HG02759 (cell line): Measurements from ENCODE around the gene FSCN2.
"Not testable (repeated sequence)": the region's sequence is repeated elsewhere in the genome, so short reads cannot be mapped to it uniquely, and the experiment has no call there.

ENCODE experiments used
- ATAC-seq: cut with Tn5 transposase; IDR thresholded peaks from one replicate; pipeline ENCODE4 v1.9.1; 2021; ENCODE audit warnings: mild to moderate bottlenecking, moderate library complexity; ENCODE audit not compliant: unreplicated experiment

The FSCN2 gene

GRCh38 chr17:81573794-81574642 lies 45.8 kb downstream of the FSCN2 start:
- no peak for ATAC-seq

GRCh38 chr17:81574643-81574956 lies 46.4 kb downstream of the FSCN2 start:
- no peak for ATAC-seq

- no peak for ATAC-seq
Measured at GRCh38 chr17:81575836-81576235, 47.7 kb downstream of the FSCN2 start.

DNA sequence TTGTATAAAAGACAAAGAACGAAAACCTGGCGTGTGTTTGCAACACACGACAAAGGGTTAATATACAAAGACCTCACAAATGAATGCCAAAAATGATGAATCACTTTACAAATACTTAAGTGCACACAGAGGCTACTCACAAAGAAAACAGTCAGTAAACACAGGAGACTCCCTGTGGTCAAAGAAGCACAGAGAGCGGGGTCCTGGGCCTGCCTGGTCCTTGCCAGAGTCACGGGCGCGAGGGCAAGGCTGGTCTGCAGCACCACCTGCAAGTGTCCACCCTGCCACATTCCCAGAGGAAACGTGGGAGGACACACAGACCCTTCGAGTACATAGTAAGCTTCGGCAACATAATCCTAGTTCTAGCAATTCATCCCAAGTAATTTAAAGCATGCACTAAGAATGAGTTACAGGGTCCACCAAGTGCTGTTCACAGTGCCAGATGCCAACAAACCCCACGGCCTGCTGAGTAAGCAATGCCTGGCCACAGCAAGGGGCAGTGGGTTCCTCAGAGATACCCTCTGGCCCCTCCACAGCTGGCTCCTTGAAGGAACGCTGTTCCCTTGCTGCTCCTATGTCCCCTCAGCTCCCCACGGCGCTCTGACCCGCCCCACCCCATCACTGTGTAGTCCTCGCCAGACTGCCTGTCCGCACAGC lies 48.6 kb downstream of the FSCN2 start:
- ATAC-seq: no peak

- ATAC-seq: no peak
Measured at GRCh38 chr17:81577278-81578000, 49.3 kb downstream of the FSCN2 start.

DNA sequence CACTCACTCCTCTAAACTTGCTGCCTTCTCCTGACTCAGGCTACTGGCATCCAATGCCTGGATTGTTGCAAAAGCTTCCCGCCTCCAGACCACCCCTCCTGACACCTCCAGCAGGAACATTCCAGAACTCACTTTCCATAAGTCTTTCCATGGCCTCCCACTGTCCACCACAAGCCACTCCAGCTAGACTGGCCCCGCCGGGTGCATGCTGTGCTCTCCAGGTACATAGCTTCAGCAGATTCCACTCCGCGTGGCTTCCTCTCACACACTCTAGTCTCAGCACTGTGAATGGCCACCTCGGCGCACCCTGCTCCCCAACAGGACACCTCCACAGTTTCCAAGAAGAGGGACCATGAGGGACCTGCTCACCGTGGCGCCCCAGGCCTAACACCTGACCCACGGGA lies 49.9 kb downstream of the FSCN2 start:
- no peak for ATAC-seq

- no peak for ATAC-seq
Measured at GRCh38 chr17:81578561-81579225, 50.5 kb downstream of the FSCN2 start.

- no peak for ATAC-seq
Measured at GRCh38 chr17:81579298-81579697, 51.1 kb downstream of the FSCN2 start.

DNA sequence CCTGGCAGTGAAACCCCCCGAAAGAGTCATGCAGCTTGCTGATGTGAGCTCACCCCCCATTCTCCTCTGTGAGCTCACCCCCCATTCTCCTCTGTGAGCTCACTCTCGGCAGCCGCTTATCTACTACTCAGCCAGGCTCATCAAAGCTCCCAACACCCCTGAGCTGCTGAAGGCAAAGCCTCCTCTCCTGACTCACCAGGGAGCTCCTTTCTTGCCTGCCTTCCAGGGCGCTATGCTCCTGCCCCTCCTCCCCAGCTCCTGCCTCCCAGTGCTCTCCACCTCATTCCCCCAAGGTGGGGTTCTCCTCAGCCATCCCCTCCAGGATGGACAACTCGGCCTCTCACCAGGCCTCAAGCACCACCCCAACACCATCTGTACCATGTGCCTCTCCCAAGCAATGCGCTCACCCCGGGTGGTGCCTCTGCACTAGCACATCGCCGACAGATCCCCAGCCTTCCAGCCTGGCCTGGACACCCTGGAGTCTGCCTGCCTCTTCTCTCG lies 51.7 kb downstream of the FSCN2 start:
- ATAC-seq: no peak

- no peak for ATAC-seq
Measured at GRCh38 chr17:81580481-81580880, 52.3 kb downstream of the FSCN2 start.

GRCh38 chr17:81581758-81582157 lies 53.6 kb downstream of the FSCN2 start:
- no peak for ATAC-seq

DNA sequence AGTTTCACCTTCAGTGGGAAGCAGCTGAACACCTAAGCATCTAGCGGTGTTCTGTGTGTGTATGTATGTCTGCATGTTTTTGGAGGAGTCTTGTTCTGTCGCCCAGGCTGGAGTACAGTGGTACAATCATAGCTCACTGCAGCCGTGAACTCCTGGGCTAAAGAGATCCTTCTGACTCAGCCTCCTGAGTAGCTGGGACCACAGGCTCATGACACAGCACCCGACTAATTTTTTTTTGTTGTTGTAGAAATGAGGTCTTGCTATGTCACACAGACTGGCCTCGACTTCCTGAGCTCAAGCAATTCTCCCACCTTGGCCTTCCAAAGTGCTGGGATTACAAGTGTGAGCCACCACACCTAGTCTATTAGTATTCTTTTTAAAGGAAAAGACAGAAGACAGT lies 54.2 kb downstream of the FSCN2 start:
- no peak for ATAC-seq

- ATAC-seq: no peak
Measured at GRCh38 chr17:81582749-81583148, 54.6 kb downstream of the FSCN2 start.

DNA sequence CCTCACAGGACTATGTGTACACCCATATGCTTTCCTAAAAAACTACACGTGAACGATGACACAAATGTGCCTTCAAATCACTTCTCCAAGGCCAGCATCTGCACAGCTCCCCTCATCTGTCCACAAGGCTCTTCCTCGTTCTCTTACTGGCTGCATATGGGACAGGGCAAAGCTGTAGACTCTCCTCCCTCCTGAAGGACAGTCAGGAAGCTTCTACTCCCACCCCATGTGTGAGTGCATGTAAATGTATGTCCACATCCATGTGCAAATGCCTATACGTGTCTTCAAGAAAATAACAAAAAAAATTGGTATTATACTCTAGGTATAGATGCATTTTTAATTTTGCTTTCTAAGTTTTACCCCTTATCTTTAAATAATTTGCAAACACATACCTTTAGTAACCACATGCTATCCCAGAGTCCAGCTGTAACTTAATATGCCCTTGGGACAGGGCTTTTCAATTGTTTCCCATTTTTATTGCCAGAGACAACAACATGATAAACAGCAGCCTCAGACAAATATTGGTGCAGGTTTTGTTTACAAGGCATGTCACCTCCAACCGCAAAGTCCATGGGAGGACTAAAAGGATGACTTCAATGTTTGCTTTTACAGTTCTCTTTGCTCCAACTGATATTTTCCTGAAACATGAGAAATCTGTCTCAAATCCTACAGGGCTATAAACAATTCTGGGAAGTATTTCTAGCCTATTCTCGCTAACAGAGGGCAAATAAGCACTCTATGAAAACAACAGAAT lies 55.6 kb downstream of the FSCN2 start:
- ATAC-seq: no peak

GRCh38 chr17:81584771-81585170 lies 56.6 kb downstream of the FSCN2 start:
- ATAC-seq: not testable (repeated sequence)

DNA sequence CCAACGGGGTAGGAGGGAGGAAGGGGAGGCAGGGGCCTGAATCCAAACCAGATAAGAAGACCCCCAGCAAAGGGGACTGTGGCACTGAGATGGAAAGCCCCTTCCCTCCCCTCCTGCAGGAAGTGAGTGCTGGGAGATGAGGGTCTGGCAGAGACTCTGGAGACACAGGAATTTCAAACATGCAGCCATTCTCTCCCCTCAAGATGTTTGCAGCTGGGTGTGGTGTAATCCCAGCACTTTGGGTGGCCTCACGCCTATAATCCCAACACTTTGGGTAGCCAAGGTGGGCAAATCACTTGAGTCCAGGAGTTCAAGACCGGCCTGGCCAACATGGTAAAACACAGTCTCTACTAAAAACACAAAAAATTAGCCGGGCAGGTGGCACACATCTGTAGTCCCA lies 57.9 kb downstream of the FSCN2 start:
- no peak for ATAC-seq
